ENCODE data around the gene ITCH.
"Not testable (repeated sequence)": the region's sequence is repeated elsewhere in the genome, so short reads cannot be mapped to it uniquely, and the experiment has no call there.

Gene ITCH

DNA sequence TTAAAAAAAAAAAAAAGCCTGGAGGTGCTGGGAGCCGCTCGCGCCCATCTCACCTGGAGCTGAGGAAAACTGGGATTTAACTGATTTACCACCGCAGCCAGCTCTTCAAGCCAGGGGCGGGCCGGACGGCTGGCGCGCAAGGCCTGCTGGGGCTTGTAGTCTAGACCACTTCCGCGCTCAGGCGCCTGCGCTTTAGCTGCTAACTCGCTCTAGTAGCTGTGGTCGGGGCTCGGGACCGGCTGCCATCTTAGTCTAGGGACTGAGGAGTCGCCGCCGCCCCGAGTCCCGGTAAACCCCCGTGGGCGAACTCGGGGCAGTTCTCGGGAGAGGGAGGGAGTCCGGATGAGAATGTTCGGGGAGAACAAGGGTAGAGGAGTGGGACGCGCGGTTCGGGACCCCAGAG, at the start of gene ITCH:
TSS of gene ITCH (plus strand) at position 212 of the 403 bp plus-strand sequence. CDS start 30,539 bp downstream, outside the sequence.
- peak; percentile 84 for DNase-seq (ENCODE audit: low read depth in 2 of 2, low spot score in 1 of 2)

DNA sequence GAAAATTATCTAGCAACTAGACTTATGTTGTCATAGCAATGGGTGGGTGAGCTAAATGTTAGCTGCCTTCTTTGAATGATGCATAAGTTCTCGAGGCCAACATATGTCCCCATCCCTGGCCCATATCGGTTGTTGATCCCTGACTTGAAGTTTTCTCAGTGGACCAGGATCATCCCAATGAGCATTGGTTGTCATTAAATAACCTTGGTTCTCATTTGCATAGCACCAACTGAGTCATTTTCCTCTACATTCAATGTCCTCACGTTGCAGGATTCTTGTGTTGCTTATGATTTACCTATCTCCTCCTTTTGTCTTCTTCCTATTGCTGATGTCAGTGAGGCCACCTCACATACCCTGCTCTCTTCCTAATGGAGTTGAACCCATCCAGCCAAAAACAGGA, 47.8 kb upstream of the ITCH start:
- no peak for DNase-seq (ENCODE audit: low read depth in 2 of 2, low spot score in 1 of 2)

DNA sequence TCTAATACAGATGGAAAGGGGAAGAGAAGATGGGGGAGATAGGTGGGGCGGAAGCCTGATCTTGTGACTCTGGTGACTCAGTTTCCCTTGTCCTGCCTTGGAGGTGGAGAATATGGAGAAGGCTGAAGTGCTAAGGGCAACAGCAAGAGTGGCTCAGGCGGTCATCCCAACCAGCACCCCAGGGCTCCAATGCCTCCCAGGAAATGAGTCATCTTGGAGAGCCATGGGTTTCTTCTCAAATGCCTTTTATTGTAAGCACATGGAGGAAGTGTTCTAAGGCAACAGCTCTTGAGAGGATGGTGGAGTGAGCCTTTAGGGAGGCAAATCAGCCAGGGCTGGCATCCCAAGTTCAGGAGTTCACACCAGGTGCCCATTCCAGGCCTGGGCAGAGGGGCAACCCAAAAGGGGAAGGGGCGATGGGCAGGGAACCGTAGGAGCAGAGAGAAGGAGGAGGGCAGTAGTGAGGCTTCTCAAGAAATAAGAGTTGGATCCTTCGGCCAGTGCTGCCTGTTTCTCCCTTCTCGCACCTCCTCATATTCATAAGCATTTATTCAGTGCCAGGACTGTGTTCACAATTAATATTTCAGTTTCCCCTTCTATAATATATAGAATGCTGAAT, 46.8 kb upstream of the ITCH start:
- DNase-seq (ENCODE audit: low read depth in 2 of 2, low spot score in 1 of 2): no peak

DNA sequence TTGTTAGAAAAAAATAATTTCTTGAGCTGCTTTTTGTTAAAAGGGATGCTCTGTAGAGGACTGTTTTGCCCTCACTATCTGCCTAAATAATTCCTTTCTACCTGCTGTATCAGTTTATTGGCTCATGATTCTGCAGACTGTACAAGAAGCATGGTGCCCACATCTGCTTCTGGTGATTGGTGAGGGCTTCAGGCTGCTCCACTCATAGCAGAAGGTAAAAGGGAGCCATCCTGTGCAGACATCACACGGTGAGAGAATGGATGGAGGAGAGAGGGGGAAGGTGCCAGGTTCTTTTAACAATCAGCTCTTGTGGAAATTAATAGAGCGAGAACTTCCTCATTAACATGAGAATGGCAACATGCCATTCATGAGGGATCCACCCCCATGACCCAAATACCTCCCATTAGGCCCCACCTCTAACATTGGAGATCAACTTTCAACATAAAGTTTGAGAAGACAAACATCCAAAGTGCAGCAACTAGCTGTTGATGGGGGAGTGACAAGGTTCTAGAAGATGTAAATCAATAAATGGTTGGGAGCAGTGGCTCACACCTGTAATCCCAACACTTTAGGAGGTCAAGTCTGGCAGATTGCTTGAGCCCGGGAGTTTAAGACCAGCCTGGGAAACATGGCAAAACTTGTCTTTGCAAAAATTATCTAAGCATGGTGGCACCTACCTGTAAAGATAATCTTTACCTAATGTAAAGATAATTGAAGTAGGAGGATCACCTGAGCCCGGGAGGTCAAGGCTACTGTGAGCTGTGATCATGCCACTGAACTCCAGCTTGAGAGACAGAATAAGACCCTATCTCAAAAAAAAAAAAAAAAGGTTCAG, 44.2 kb upstream of the ITCH start:
- no peak for DNase-seq (ENCODE audit: low read depth in 2 of 2, low spot score in 1 of 2)

GRCh38 chr20:34320861-34321260, 42.2 kb upstream of the ITCH start:
- DNase-seq (ENCODE audit: low read depth in 2 of 2, low spot score in 1 of 2): no peak

DNA sequence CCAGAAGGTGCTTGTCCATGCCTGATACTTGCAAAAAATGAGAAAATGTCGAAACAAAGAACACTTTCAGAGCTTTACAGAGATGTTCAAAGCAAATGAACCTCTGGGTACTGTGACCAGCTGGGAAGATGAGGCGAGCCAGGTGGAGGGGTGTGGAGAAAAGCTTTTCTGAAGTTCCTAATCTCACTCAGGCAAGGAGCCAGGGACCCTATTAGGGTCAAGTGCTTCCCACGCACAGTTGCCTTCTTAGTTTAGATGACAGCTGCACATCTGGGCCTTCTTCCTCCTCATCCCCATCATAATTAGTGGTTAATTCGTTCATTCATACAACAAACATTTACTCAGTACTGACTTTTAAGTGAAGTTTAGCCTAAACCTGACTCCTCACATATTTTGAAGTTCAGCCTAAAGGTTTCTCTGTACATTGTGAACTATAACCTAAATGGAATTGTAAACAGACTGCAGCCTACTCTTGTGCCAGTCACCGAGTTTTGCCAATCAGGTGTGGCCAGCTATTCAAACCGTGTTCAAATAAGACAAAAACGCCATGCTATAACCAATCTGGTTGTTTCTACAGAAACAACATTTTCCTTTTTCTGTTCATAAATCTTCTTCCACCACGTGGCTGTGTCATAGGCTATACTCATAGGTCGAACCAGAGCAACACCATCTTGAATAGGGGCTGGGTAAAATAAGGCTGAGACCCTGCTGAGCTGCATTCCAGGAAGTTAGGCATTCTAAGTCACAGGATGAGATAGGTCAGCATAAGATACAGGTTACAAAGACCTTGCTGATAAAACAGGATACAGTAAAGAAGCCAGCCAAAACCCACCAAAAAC, 40.6 kb upstream of the ITCH start:
- no peak for DNase-seq (ENCODE audit: low read depth in 2 of 2, low spot score in 1 of 2)

GRCh38 chr20:34324541-34324940, 38.5 kb upstream of the ITCH start:
- DNase-seq (ENCODE audit: low read depth in 2 of 2, low spot score in 1 of 2): no peak

GRCh38 chr20:34328207-34328606, 34.9 kb upstream of the ITCH start:
- not testable (repeated sequence) for DNase-seq (ENCODE audit: low read depth in 2 of 2, low spot score in 1 of 2)

GRCh38 chr20:34328928-34329677, 34.0 kb upstream of the ITCH start:
- DNase-seq (ENCODE audit: low read depth in 2 of 2, low spot score in 1 of 2): no peak

- DNase-seq (ENCODE audit: low read depth in 2 of 2, low spot score in 1 of 2): not testable (repeated sequence)
These were observed 32.1 kb upstream of the ITCH start for GRCh38 chr20:34330861-34331544.

GRCh38 chr20:34331838-34332237, 31.2 kb upstream of the ITCH start:
- DNase-seq (ENCODE audit: low read depth in 2 of 2, low spot score in 1 of 2): no peak

DNA sequence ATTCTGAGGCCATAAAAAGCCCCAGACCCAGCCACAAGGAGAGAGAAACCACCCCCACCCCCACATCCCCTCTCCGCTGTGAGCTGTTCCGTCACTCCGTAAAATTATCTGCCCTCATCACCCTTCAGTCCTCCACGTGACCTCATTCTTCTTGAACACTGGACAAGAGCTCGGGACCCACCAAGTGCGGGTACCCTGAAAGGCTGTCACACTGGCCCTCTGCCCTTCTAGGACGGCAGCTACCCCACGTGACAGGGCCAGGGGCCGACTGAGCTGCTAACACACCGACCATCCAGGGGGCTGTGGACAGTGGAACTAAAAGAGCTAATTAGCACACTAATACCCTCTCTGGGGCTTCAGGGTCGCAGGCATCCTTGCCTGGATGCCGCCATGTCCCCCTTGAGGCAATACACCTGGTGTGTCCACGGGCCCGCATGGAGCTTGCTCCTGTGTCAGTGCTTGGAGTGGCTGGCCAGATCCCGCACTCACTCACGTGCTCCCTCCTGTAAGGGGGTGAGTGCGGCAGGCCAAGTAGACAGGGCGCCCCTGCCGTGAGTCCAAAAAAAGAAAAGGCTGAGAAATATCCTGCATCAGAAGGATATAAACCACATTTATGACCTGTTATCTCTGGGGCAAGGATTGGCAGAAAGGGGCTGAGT, 30.7 kb upstream of the ITCH start:
- DNase-seq (ENCODE audit: low read depth in 2 of 2, low spot score in 1 of 2): no peak

DNA sequence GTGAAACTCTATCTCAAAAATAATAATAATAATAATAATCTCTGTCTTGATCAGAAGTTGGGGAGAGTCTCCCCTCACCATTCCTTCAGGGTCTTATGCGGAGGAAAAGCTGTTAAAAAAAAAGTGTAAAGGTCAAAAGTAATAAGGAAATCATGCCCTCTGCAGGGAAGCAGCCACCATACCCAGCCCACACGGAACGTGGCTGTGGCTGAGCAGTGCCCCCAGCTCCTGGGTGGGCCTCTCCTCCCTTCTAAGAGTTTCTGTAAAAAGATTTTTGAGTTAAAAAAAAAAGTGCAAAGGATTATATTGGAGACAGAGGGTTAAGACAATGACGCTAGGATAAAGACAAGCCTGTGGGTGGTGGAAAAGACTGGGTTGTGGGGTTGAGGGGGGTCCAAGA, 29.3 kb upstream of the ITCH start:
- no peak for DNase-seq (ENCODE audit: low read depth in 2 of 2, low spot score in 1 of 2)

GRCh38 chr20:34334654-34335407, 28.2 kb upstream of the ITCH start:
- no peak for DNase-seq (ENCODE audit: low read depth in 2 of 2, low spot score in 1 of 2)

DNA sequence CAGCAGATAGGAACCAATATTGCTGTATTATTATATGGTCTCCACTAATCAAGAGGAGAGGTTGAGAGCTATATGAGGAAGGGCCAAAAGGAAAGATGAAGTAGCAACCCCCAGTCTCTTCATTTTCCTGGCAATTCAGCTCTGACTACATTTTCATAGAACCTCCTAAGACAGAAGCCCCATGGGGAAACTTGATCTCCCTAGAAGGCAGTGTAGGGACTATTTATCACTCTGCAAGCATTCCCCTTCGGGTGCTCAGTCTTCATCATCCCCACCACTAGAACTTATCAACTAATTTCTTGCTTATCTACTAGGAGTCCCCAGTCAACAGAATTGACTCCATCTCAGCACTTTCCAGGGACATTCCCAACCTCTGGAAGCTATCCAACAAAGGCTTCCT, 25.5 kb upstream of the ITCH start:
- no peak for DNase-seq (ENCODE audit: low read depth in 2 of 2, low spot score in 1 of 2)

- no peak for DNase-seq (ENCODE audit: low read depth in 2 of 2, low spot score in 1 of 2)
These were observed 24.9 kb upstream of the ITCH start for GRCh38 chr20:34337982-34338726.

- DNase-seq (ENCODE audit: low read depth in 2 of 2, low spot score in 1 of 2): not testable (repeated sequence)
These were observed 22.3 kb upstream of the ITCH start for GRCh38 chr20:34340726-34341125.

DNA sequence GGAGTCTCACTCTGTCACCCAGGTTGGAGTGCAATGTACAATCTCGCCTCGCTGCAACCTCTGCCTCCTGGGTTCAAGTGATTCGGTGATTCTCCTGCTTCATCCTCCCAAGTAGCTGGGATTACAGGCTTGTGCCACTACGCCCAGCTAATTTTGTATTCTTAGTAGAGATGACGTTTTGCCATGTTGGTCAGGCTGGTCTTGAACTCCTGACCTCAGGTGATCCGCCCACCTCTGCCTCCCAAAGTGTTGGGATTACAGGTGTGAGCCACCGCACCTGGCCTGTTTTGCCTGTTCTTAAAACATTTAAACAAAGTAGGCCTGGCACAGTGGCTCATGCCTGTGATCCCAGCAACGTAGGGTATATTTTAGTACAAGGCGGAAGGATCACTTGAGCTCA, 21.9 kb upstream of the ITCH start:
- DNase-seq (ENCODE audit: low read depth in 2 of 2, low spot score in 1 of 2): not testable (repeated sequence)
